OCI-LY1 (cell line): ENCODE measurements around the gene HIPK4.

ENCODE experiments used
- EZH2 ChIP-seq: fragments of 200-600 bp; sonication (generic), shearing (Covaris generic); IDR thresholded peaks from 2 replicates; pipeline ENCODE4 v1.8.0; 2017; ENCODE audit warnings: borderline replicate concordance, mixed run types, mild to moderate bottlenecking, antibody characterized with exemption, low read length, moderate library complexity, mixed read lengths
- TF ChIP-seq, protein P1 (sequence below): fragments of 200-600 bp; sonication (generic), shearing (Covaris generic); IDR thresholded peaks from 2 replicates; pipeline ENCODE4 v1.5.1; 2017; ENCODE audit warnings: mild to moderate bottlenecking, antibody characterized with exemption, low read length, moderate library complexity, mixed read lengths

- TF ChIP-seq EZH2: no peak
- TF ChIP-seq, protein P1, sequence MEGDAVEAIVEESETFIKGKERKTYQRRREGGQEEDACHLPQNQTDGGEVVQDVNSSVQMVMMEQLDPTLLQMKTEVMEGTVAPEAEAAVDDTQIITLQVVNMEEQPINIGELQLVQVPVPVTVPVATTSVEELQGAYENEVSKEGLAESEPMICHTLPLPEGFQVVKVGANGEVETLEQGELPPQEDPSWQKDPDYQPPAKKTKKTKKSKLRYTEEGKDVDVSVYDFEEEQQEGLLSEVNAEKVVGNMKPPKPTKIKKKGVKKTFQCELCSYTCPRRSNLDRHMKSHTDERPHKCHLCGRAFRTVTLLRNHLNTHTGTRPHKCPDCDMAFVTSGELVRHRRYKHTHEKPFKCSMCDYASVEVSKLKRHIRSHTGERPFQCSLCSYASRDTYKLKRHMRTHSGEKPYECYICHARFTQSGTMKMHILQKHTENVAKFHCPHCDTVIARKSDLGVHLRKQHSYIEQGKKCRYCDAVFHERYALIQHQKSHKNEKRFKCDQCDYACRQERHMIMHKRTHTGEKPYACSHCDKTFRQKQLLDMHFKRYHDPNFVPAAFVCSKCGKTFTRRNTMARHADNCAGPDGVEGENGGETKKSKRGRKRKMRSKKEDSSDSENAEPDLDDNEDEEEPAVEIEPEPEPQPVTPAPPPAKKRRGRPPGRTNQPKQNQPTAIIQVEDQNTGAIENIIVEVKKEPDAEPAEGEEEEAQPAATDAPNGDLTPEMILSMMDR: no peak
These were observed 48.3 kb upstream of the HIPK4 start for GRCh38 chr19:40438284-40438683.
